Vagina (tissue), 2 donors: ENCODE data around the gene WNT5A. TPM values are rescaled to one million over a fixed set of nuclear protein-coding genes. Genes with fewer than 3 reads are reported as not detected.

Source experiments
- DNase-seq, 2 donors: peaks; one replicate each; pipeline ENCODE4 v3.0.0-alpha.2; 2017; ENCODE audit errors: extremely low spot score in 2 of 2
- H3K27ac ChIP-seq: fragments of 200-600 bp; sonication (generic); one replicate; pipeline ENCODE4 v1.5.1; 2019
- H3K27me3 ChIP-seq: fragments of 200-600 bp; sonication (generic); one replicate; pipeline ENCODE4 v1.5.1; 2019
- H3K36me3 ChIP-seq, 2 donors: fragments of 200-600 bp; sonication (generic); one replicate each; pipeline ENCODE4 v1.5.1; 2017 to 2019
- H3K4me1 ChIP-seq: fragments of 200-600 bp; sonication (generic); one replicate; pipeline ENCODE4 v1.5.1; 2019
- H3K4me3 ChIP-seq, 2 donors: fragments of 200-600 bp; sonication (generic); 1 replicate in 1 of 2; 2 replicates in 1 of 2; pipeline ENCODE4 v1.5.1; 2016 to 2019
- H3K9me3 ChIP-seq: fragments of 200-600 bp; sonication (generic); one replicate; pipeline ENCODE4 v1.5.1; 2019
- CTCF ChIP-seq, 3 experiments: fragments of 450-650 bp in 2 of 3; fragments of 200-600 bp in 1 of 3; sonication (generic) in 1 of 3; IDR thresholded peaks; one replicate each; pipeline ENCODE4 v1.5.1; 2017 to 2019; ENCODE audit warnings: antibody characterized with exemption in 3 of 3, mild to moderate bottlenecking in 2 of 3, moderate library complexity in 2 of 3
- POLR2A ChIP-seq, 2 donors: fragments of 450-650 bp; IDR thresholded peaks; one replicate each; pipeline ENCODE4 v1.6.1; 2017; ENCODE audit warnings: antibody characterized with exemption in 2 of 2, mild to moderate bottlenecking in 2 of 2, moderate library complexity in 2 of 2
- POLR2AphosphoS5 ChIP-seq, 2 donors: sonication (generic); formaldehyde crosslinking; IDR thresholded peaks; one replicate each; pipeline ENCODE4 v1.9.0; 2017; ENCODE audit warnings: antibody characterized with exemption in 2 of 2, mild to moderate bottlenecking in 2 of 2, low read depth in 1 of 2; ENCODE audit not compliant: insufficient read depth in 1 of 2
- intact Hi-C: fragments of 100-400 bp; cut with DNase I; formaldehyde crosslinking; loops from one replicate; pipeline ENCODE4 v1.15.1; 2023
- total RNA-seq: library from RNA; depleted of rRNA; stranded (reverse); fragments of >200 nt; gene quantifications from one replicate; pipeline ENCODE4 v1.2.3, GENCODE V29; 2016

WNT5A gene
- total RNA-seq, 1 donor from 2014 or later = 52.3 TPM

GRCh38 chr3:55476515-55476914 lies 10.6 kb downstream of the WNT5A start:
- no peaks in the 10 kb centered on the region for H3K9me3 ChIP-seq

GRCh38 chr3:55474213-55474632 lies 12.9 kb downstream of the WNT5A start:
- Histone ChIP-seq H3K27ac (no peak overlapping the region), H3K36me3 (peaks cover 0 to 11% of the 10 kb centered on the region in 2 donors), H3K27me3 (no peaks in the 10 kb centered on the region), H3K4me3 (no peak overlapping the region), H3K4me1 (no peaks in the 10 kb centered on the region), H3K9me3 (no peaks in the 10 kb centered on the region)
- DNase-seq = no peak
- intact Hi-C loops = no loop called here
- TF ChIP-seq POLR2AphosphoS5 (IDR thresholded peaks at IDR 0.05; ENCODE audit: insufficient read depth in 1 of 2, low read depth in 1 of 2) = no peak
- TF ChIP-seq POLR2A (IDR thresholded peaks at IDR 0.05) = no peak
- no peak for TF ChIP-seq CTCF (IDR thresholded peaks at IDR 0.05)

More at GRCh38 chr3:55476515-55476914, 10.6 kb downstream of the WNT5A start:
- no peak for TF ChIP-seq POLR2AphosphoS5 (IDR thresholded peaks at IDR 0.05; ENCODE audit: insufficient read depth in 1 of 2, low read depth in 1 of 2)
- no peak for TF ChIP-seq POLR2A (IDR thresholded peaks at IDR 0.05)
- no peak for TF ChIP-seq CTCF (IDR thresholded peaks at IDR 0.05)
- Histone ChIP-seq H3K36me3 (peaks cover 0 to 5% of the 10 kb centered on the region in 2 donors), H3K27ac (no peak overlapping the region), H3K4me1 (peaks cover 8% of the 10 kb centered on the region), H3K27me3 (no peaks in the 10 kb centered on the region), H3K4me3 (no peak overlapping the region)
- intact Hi-C loops = no loop called here
- DNase-seq = no peak

GRCh38 chr3:55473788-55474187 lies 13.3 kb downstream of the WNT5A start:
- no peaks in the 10 kb centered on the region for H3K9me3 ChIP-seq
- no peak for TF ChIP-seq POLR2AphosphoS5 (IDR thresholded peaks at IDR 0.05; ENCODE audit: insufficient read depth in 1 of 2, low read depth in 1 of 2)
- no peak for TF ChIP-seq POLR2A (IDR thresholded peaks at IDR 0.05)
- no peak for TF ChIP-seq CTCF (IDR thresholded peaks at IDR 0.05)
- no peak overlapping the region for H3K27ac ChIP-seq
- no peak for DNase-seq
- no peaks in the 10 kb centered on the region for H3K27me3 ChIP-seq
- peaks cover 0 to 11% of the 10 kb centered on the region in 2 donors for H3K36me3 ChIP-seq
- H3K4me1 ChIP-seq = no peaks in the 10 kb centered on the region
- intact Hi-C loops = no loop called here
- no peak overlapping the region for H3K4me3 ChIP-seq

- H3K4me3 ChIP-seq = no peak overlapping the region
- intact Hi-C loops = no loop called here
- H3K36me3 ChIP-seq = peaks cover 0 to 11% of the 10 kb centered on the region in 2 donors
- no peaks in the 10 kb centered on the region for H3K9me3 ChIP-seq
- no peak overlapping the region for H3K27ac ChIP-seq
- TF ChIP-seq POLR2AphosphoS5 (IDR thresholded peaks at IDR 0.05; ENCODE audit: insufficient read depth in 1 of 2, low read depth in 1 of 2) (no peak), CTCF (IDR thresholded peaks at IDR 0.05) (no peak), POLR2A (IDR thresholded peaks at IDR 0.05) (no peak)
- no peaks in the 10 kb centered on the region for H3K27me3 ChIP-seq
- no peaks in the 10 kb centered on the region for H3K4me1 ChIP-seq
- DNase-seq = no peak
Measured at GRCh38 chr3:55471522-55472280, 15.4 kb downstream of the WNT5A start.

GRCh38 chr3:55471084-55471483 lies 16.0 kb downstream of the WNT5A start:
- TF ChIP-seq POLR2A (IDR thresholded peaks at IDR 0.05) (no peak), CTCF (IDR thresholded peaks at IDR 0.05) (no peak), POLR2AphosphoS5 (IDR thresholded peaks at IDR 0.05; ENCODE audit: insufficient read depth in 1 of 2, low read depth in 1 of 2) (no peak)
- Histone ChIP-seq H3K4me3 (no peak overlapping the region), H3K9me3 (no peaks in the 10 kb centered on the region), H3K36me3 (peaks cover 0 to 11% of the 10 kb centered on the region in 2 donors), H3K27me3 (no peaks in the 10 kb centered on the region), H3K4me1 (no peaks in the 10 kb centered on the region), H3K27ac (no peak overlapping the region)
- no peak for DNase-seq
- intact Hi-C loops = no loop called here
